ENCODE results near the gene HLX.

The HLX gene

DNA sequence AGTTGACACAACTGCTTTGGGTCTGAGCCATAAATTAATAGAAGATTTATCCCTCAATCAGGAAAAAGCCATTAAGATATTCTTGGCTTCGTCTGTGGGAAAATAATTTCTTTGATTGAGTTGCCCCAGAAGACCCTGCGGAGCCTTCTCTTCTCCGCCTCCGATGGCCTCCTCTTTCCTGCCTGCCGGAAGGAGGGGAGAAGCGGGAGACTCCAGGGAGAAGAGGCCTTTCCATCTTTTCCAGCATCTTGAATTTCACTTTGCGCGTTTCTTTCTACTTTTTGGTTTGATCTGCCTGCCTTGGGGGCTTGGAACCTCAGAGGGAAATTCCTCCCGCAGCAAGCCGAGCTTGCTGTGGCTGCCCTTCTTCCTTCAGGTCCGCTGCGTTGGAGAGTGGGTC lies 16.8 kb downstream of the HLX start:
- DNase-seq, result no peak

DNA sequence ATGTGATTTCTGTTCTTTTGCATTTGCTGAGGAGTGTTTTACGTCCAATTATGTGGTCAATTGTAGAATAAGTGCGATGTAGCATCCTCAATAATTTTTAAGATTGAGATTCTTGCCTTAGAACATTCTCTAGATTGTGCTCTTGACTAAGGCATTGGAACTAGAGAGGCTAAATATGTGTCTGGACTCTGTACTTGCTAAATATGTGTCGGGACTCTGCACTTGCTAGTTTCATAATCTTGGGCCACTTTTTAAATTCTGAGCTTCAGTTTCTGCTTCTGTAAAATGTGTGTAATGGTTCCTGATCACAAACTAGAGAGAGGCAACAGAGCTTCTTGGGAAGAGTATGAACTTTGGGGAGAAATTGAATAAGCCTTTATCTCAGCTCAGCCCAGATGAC lies 21.6 kb downstream of the HLX start:
- DNase-seq, result no peak

DNA sequence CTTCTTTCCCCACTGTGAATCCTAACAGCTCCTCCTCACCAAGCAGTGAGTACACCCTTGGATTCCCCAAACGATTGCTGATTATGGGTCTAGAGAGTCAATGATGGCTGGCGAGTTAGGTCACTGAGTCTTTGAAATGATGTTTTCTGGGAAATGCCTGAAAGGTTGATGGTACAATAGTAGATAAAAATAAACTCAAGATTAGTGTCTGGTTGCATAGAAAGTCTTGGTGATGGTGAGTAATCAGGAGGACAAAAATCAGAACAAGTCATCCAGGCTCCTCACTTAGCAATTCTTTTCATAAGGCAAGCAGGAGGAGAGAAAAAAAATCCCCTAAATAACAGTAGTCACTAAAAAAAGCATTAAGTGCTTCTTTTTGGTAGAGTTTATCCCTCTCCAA lies 22.6 kb downstream of the HLX start:
- DNase-seq, result no peak

- no peak for DNase-seq
Measured at GRCh38 chr1:220902916-220903315, 23.7 kb downstream of the HLX start.

GRCh38 chr1:220904876-220905275 lies 25.6 kb downstream of the HLX start:
- DNase-seq, result no peak

DNA sequence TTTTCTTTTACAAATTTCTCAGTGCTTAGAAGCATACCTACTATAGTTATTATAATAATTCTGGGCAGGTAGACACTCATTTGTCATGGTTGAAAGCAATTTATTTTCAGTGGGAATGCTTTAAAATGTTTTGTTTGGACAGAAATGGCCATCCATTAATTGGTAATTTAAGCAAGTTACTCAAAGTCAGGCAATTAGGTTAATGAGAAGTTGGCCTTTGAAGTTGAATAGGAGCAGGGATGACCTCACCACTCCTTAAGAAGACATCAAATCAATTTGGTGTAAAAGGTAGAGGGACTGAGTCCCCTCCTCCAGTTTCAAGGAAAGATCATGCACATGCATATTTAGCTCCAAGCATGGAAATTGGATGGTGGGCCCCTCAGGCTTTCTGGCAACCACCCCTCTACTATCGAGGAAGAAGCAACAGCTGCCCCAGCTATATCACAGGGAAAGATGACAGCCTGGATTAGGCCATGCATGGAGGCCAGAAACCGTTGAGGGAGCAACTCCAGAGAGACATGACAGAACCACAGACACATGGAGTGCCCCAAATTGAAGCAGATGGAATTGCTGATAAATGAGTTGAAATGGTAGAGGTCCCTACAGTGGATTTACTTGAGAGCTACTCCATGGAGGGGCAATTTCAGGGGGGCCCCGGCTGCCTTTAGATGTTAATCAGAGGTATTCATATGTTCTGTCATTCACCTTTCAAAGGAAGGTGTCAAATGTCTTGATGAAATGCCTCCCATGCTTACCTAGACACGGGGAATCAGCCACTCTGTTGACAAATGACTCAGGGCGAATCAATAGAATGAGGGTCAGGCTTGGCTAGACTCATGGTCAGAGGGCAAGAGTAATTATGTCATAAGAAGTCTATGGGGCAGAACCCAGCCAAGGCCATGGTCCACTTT lies 26.7 kb downstream of the HLX start:
- DNase-seq, result no peak

GRCh38 chr1:220906561-220907334 lies 27.5 kb downstream of the HLX start:
- peak; percentile 14 for DNase-seq

DNA sequence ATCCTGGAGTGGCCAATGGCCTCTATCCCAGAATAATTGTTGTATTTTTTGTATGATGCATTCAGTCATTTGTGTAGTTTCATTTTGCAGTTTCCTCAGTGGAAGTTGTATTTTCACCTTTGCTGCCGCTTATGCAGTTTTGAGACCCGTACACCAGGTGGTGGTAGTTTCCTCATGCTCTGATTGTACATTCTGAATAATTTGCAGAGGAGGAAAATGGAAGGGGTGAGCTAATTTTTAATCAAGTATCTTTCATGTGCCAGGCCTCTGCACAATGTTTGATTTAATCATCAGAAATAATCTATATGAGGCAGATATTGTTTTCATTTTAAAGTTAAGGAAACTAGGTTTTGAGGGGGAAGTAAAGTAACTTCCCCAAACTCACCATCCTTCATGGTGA lies 29.5 kb downstream of the HLX start:
- DNase-seq, result peak; percentile 45

DNA sequence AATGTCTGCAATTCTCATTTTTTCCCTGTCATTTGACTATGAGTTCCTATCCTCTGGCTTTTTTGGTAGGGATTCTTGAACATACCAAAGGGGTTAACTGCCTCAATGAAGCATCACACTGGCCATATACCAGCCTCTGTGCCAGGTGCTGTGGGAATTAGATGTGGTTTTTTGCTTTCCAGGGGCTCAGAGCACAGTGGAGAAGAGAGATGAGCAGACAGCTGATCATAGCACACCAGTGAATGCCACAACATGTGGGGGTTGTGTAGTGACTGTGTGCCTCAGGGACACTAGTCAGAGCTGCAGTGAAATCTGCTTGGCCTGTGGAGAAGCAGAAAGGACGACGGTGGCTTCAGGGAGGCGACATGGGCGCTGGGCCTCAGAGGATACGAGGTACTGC lies 30.8 kb downstream of the HLX start:
- DNase-seq, result no peak

- DNase-seq, result peak; percentile 97
Measured at GRCh38 chr1:220914283-220915116, 35.3 kb downstream of the HLX start.

DNA sequence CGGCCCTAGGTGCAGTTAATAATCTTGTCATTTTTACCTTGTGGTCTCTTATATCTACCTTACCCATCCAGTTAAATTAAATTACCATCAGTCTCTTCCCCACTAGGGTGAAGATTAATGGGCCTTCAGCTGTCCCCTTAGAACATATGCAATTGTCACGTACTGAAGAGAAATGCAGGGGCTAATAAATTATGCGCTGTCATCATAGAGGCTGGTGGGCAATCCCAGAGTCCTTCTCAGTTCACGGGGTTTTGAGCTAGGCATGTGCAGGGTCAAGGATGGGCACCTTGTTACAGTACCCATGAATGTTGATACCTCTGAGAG lies 35.8 kb downstream of the HLX start:
- DNase-seq, result no peak

DNA sequence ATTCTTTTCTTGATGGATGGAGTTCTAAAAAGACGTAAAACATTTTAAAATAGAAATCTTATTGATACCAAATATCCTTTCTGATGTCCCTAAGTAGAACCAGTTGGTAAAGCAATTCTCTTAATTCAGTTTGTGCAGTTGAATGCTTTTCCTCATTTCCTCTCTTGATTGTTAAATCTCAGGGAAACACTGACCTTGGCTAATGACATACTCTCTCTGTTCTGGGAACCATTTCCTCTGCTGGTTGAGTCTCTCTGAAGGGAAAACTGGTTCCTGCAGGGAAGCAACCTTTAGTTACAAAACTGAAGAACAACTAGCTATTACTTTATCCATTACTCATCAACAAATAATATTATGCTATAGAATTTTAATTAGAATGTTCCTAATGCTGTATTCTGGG lies 36.7 kb downstream of the HLX start:
- no peak for DNase-seq

GRCh38 chr1:220917101-220917500 lies 37.9 kb downstream of the HLX start:
- no peak for DNase-seq

DNA sequence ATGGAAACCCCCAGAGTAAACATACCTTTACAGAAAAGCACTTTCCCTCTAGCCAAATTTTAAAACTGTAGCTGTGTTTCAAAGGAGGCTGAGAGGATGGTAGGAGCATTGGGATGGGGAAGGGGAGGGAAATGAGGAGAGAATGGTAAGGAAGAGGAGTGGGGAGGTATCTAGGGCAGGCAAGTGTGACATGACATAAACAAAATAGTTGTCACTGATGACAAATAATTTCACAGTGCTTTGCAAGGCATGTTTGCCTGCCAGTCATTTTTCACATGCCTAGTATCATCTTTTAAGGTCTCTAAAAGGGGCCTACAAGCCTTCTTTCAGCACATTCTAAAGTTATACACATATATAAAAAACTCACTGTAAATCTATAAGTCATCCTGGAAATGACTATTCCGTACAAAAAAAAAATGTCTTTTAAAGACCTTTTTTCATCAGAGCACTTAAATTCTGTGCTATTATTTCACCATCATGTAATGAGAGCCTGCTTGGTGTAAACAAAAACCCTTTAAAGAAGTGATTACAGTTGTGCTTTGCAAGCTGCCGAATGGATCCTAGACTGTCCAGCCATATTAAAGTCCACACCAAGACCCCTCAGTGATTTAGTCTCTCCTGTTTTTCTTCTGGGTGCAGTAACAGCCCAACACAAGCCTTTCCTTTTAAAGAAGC lies 38.4 kb downstream of the HLX start:
- DNase-seq, result no peak

DNA sequence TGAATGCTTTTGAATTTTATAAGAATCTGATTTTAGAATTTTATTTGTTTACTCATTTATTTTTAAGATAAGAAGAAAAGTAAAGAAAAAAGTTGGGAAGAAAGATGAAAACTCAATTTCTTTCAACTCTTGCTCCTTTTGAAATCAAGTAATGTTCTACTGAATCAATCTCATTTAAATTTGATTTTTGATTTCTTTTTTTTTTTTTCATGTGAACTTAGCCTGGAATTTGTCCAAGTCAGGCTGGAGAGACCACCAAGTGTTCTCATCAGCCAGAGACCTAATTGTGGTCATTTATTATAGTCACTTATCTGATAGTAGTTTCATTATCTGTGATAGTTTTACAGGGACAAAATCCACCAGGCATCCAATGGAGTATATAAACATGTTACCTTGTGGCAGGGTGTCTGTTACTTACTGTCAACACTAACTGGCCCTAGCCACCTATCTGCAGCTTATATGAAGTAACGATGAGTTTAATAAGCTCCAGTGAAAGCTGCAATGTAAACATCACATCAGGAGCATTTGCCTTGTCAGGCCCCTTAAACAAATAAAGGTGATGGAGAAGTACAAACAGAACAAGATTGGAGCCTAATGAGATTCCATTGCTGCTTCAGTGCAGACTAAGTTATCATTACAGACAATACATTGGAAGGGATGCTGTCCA lies 39.2 kb downstream of the HLX start:
- DNase-seq, result no peak

- DNase-seq, result no peak
Measured at GRCh38 chr1:220920967-220921366, 41.7 kb downstream of the HLX start.

GRCh38 chr1:220921498-220921897 lies 42.3 kb downstream of the HLX start:
- DNase-seq, result peak; percentile 6

DNA sequence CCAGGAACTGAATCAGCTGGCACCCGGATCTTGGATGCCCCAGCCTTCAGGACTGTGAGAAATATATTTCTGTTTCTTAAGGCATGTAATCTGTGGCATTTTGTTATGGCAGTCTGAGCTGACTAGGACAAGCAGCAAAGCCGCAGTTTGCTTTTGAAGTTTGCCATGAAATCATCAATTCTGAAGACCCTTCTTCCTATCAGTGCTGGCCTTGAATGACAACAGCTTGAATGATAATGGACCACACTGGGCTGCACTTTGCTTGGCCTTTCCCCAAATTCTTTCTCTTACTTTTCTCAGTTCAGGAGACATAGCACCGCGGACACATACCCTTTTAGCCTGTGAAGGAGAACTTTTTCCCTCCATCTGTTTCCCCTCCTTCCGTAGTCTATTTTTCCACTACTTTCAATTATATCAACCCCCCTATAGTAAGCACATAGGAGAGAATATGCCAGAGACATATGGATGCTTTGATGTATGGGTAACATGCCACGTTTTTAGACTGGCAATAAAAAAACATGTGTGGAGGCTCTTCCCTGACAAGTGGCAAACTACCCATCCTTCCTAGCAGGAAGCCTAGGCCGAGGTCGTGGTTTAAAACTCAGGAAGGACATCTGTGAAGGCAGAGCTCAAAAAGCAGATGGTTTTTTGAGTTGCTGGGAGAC lies 42.9 kb downstream of the HLX start:
- peak; percentile 14 for DNase-seq

- no peak for DNase-seq
Measured at GRCh38 chr1:220922951-220923350, 43.7 kb downstream of the HLX start.

DNA sequence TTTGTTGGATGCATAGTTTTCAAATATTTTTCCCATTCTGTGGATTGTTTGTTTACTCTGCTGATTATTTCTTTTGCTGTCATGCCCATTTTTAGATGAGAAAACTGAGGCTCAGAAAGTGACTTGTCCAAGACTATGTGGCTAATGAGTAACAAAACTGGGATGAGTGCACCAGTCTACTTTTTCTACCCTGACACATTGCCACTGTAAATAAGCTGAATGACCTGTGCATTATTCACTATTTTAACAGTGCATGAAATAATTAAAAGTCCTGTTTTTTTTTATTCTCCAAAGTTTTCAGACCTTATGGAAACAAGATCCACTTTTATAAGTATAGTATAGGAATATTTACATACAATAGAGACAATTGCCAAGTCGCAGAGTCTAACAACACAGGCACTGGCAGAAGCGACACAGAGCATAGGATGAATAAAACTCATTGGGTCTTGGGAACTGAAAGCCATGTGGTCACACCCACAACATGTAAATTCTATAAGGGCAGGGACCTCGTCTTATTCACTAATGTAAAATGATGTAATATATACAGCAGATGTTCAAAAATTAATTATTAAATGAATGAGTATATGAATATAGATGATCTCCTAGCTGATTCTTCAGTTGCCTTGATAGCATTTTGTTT lies 45.2 kb downstream of the HLX start:
- DNase-seq, result no peak

DNA sequence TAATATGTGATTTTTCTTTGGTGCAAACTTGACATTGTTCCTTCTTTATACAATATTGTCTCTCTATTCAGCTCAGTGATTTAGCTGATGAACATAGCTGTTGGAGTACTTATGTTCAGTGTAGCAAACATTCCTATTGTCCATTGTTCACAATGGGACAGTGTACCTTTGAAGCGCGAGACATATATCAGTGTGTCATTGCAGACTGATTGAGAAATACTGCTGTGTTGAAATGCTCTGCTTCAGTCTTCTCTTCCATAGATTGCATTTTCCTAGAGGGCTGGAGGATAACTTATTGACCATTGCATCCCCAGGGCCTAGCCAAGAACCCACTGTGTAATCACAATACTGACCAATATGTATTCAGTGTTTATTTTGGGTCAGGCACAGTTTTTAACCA lies 46.5 kb downstream of the HLX start:
- DNase-seq, result peak; percentile 39
